Dermis microvascular lymphatic vessel endothelial cell (primary cell): Measurements from ENCODE around the gene ERCC8. TPM values are rescaled to one million over a fixed set of nuclear protein-coding genes. Genes with fewer than 3 reads are reported as not detected.

Experiments used
- DNase-seq, 2 donors: peaks; one replicate each; pipeline versions ENCODE4 v3.0.0 to v3.0.0-alpha.2; 2010; ENCODE audit warnings: low read depth in 2 of 2
- total RNA-seq: library from RNA; depleted of rRNA; stranded (reverse); fragments of >200 nt; gene quantifications from 2 replicates; pipeline ENCODE4 v1.2.1, GENCODE V29; 2014

The ERCC8 gene
- total RNA-seq, 1 donor from 2014 or later: 12.7 TPM

DNA sequence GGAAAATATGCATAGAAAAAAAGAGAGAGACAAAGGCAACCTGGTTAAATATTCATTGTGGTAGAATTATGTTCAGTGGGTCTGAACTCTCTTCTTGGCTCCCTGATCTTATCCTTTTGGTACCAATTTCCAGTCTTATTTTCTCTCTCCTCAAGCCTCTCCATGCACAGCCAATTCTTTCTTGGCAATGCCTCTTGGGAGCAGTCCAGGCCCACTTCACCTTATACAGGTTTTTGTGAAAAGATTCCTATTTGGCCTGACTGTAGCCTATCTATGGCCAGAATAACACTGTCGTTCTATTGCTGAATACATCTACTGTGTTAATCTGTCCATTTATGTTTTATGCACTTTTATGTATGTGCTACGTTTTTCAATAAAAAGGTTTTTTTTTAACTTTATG is 103.5 kb downstream of the ERCC8 start:
- no peak for DNase-seq

DNA sequence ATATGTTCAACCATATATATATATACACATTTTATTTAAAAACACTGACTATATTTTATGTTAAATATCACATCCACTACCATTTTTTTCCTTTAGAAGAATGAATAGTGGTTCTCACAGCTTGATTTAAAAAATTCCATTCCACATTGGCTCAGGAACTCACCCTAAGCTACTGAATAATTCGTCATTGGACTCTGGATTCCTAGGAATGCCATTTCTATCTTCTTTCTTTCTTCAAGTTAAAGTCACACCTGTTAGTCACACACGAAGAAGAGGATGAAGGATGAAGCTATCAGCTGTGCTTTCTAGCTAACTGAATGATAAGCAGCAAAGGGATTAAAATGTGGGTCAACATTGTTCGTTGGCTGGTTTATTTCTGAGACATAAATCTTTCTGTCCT is 108.7 kb downstream of the ERCC8 start:
- DNase-seq: no peak

DNA sequence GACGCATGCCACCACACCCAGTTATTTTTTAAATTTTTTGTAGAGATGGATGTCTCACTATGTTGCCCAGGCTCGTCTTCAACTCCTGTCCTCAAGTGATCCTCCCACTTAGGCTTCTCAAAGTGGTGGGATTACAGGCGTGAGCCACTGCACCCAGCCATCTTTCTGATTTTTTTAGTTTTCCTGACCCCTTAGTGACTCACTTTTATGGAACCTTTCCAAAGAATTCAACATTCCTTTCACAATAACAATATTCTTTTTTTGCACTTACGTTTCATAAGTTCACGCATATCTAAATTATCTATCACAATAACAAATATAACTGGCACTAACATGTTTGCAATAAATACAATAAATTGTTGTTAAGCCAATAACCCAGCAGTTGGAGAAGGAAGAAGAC is 109.3 kb downstream of the ERCC8 start:
- peak in 1 of 2 donors; percentile 28 for DNase-seq

DNA sequence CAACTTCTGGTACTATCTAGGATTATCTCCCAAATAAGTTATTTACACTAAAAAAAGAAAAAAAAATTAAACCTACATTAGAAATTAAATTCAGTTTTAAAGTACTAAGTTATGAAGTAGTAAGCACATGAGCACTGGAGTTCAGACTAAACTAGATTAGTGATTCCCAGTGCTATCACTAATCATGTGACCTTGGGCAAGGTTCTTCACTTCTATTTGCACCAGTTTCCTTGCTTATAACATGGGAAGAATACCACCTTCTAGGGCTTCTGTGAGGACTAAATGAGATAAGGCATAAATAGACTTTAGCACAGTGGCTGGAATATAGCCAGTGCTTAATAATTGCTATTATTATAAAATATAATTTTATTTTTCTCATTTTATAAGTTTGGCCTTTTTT is 111.3 kb downstream of the ERCC8 start:
- DNase-seq: no peak

DNA sequence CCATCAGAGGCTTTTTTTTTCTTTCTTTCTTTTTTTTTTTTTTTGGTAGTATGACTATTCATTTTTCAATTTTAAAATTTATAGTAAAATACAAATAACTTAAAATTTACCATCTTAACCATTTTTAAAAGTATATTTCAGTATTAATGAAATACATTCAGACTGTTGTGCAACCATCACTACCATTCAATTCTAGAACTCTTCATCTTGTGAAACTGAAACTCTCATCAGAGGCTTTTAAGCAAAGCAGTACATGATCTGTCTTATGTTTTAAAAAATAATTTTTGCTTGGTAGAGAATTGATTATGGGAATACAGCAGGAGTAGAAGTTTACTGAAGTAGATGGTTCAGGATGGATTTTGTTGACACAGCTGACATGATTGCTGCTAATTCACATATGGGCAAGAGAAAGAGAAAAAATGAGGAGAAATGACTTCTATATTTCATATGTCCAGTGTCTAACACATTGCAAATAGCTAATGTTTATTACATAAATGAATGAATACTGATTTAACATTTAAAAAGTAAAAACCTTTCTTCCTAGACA is 114.2 kb downstream of the ERCC8 start:
- DNase-seq: no peak

DNA sequence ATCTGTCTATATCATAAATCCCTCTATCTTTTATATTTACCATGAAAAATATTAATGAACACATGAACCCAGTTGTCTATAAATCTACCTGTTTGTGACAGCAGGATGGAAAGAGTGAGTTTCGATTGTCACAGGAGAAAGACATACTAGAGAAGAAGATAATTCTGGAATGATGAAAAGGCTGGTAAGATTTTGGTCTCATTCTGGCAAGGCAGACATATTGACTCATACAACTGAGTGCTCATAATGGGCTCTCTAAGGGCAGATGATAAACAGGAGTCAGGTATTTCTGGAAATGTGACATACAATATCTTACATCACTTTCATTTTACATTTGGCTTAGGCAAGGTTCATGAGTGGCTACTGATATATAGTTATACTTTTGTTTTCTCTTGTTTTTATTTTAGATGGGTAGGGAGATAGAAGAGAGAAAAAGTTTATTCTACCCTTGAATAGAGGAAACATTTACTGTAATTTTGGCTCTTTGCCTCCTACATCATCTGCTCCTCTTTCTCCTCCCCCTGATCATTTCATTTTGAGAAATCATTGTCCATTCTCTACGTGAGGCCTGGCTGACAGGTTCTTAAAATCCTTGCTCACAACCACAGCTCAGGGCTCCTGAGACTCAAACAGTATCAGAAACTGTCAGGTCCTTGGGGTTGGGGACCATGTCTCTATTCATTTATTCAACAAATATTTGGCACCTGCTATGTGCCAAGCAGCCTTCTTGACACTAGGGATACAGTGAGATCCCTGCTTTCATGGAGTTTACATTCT is 115.2 kb downstream of the ERCC8 start:
- DNase-seq: no peak

DNA sequence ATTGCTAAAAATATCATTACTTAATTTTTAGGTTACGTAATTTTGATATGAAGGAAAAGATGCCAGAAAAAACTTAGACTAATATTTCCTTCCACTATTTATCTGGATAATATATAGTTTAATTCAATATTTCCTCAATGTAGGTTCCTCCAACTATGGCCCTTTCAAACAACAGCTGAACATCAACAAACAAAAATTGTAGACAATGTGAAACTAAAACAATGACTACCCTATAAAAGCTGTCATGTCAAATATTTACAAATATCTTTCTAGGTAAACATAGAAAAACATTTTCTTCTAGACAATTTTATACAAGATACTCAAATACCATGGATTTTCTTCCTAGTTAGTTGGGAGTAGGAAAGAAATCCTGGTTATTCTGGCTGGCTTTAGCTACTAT is 117.7 kb downstream of the ERCC8 start:
- no peak for DNase-seq

- no peak for DNase-seq
These were observed 118.2 kb downstream of the ERCC8 start for GRCh38 chr5:60826653-60827052.

Other genes with a start within 250 kb of the ERCC8 start
- 4.4 and 9.9 TPM in 2 replicates for gene DEPDC1B, start 244.9 kb downstream of the ERCC8 start, total RNA-seq
- gene ELOVL7, start 100.8 kb downstream of the ERCC8 start, total RNA-seq: 0.13 and 0.51 TPM in 2 replicates
- 11.1 and 16.6 TPM in 2 replicates for gene NDUFAF2, start 135 bp upstream of the ERCC8 start, total RNA-seq
- 33.6 and 41.6 TPM in 2 replicates for gene SMIM15, start 217.4 kb upstream of the ERCC8 start, total RNA-seq